ENCODE results near the gene ATP5PO. TPM values are rescaled to one million over a fixed set of nuclear protein-coding genes. Genes with fewer than 3 reads are reported as not detected.

The ATP5PO gene
- total and polyA plus RNA-seq, 3 donors from 2014 or later: 127 to 279 (median 136) TPM

DNA sequence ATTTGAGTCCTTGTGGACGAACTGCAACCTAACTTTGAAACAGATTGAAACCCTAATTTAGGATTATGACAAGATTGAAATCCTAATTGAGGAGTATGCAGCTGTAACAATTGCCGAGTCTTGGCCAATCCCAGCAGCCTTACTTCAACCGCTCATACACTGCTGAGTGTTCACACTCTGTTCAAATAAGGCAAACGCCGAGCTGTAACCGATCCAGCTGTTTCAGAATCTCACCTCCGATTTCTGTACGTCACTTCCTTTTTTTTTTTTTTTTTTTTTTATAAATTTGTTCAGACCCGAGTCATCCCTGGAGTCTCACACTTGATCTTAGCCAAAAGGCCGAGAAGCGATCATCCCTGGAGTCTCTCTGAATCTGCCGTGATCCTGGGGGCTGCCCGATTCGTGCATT, 22.3 kb upstream of the ATP5PO start:
- Histone ChIP-seq H3K4me3 (no peak overlapping the region), H3K27ac (no peak overlapping the region), H3K27me3 (no peaks in the 10 kb centered on the region), H3K4me1 (no peaks in the 10 kb centered on the region), H3K9me3 (no peaks in the 10 kb centered on the region), H3K36me3 (ENCODE audit: low read depth, missing control alignments) (no peaks in the 10 kb centered on the region)
- intact Hi-C loops (cut with DNase I; ENCODE audit: low total_unique reads): loop anchor here (10.0 kb wide), 1 partner anchor 407 kb away; no protein-coding TSS in a partner anchor
- no peak for TF ChIP-seq POLR2A (IDR thresholded peaks at IDR 0.05)
- TF ChIP-seq, protein P1, sequence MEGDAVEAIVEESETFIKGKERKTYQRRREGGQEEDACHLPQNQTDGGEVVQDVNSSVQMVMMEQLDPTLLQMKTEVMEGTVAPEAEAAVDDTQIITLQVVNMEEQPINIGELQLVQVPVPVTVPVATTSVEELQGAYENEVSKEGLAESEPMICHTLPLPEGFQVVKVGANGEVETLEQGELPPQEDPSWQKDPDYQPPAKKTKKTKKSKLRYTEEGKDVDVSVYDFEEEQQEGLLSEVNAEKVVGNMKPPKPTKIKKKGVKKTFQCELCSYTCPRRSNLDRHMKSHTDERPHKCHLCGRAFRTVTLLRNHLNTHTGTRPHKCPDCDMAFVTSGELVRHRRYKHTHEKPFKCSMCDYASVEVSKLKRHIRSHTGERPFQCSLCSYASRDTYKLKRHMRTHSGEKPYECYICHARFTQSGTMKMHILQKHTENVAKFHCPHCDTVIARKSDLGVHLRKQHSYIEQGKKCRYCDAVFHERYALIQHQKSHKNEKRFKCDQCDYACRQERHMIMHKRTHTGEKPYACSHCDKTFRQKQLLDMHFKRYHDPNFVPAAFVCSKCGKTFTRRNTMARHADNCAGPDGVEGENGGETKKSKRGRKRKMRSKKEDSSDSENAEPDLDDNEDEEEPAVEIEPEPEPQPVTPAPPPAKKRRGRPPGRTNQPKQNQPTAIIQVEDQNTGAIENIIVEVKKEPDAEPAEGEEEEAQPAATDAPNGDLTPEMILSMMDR (IDR thresholded peaks at IDR 0.05): no peak
- 87 to 93% methylated on average over 14 of the region's 14 CpGs for WGBS, 2 donors
- DNase-seq: no peak

DNA sequence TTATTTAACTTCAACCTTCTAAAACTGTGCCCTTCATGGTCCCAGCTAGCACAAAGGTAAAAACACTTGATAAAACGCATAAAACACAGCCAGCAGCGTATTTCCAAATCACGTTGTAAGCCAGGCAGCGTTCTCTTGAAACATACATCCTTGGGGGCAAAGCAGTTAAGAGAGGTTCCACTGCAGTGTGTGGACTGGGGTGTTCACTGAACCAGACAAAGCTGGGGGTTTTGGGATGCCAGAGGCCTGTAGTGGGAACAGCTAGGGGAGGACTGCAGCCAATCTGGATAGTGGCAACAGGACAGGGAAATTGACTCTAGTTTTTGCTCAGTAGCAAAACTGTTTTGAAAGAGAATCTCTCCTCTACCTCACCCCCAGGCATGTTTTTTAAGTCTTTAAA, 21.5 kb upstream of the ATP5PO start:
- Histone ChIP-seq H3K27me3 (no peaks in the 10 kb centered on the region), H3K4me1 (no peaks in the 10 kb centered on the region), H3K4me3 (no peak overlapping the region), H3K36me3 (ENCODE audit: low read depth, missing control alignments) (no peaks in the 10 kb centered on the region), H3K27ac (no peak overlapping the region), H3K9me3 (no peaks in the 10 kb centered on the region)
- TF ChIP-seq, protein P1 (IDR thresholded peaks at IDR 0.05): no peak
- no peak for TF ChIP-seq POLR2A (IDR thresholded peaks at IDR 0.05)
- 87% methylated on average over 4 of the region's 4 CpGs for WGBS, 2 donors
- DNase-seq: no peak
- intact Hi-C loops (cut with DNase I; ENCODE audit: low total_unique reads): loop anchor here (10.0 kb wide), 1 partner anchor 408 kb away; no protein-coding TSS in a partner anchor

DNA sequence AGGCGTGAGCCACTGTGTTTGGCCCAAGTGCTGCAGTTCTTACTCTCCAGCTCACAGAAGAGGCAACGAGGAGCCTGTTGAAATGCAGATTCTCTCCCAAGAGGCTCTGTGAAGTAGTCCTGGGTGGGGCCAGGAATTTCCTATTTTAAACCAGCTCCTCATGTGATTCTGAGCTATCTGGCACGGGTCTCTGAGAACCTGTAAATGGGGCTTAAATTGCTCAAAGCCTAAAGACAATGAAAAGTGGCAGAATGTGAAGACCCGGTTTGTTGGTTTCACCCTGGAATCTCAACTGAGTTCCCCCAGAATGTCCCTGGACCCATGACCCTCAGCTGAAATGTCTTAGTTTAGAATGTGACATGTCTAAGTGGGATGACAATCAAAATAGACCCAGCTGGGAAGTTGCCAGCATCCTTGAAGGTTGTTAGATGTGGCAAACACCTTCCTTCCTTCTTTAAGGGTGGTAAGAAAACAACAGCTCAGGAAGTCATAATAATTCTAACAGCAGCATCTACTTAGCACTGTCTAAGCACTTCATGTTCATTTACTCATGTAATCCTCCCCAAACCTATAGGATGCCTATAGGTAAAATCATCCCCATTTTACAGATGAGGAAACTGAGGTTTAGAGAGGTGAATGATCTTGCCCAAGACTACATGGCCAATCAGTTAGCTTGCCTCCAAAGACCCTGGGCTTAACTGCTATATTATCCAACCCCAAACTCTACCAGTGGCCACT, 20.9 kb upstream of the ATP5PO start:
- no peak for DNase-seq
- no peaks in the 10 kb centered on the region for H3K9me3 ChIP-seq
- H3K27ac ChIP-seq: no peak overlapping the region
- no peak for TF ChIP-seq POLR2A (IDR thresholded peaks at IDR 0.05)
- TF ChIP-seq, protein P1 (IDR thresholded peaks at IDR 0.05): no peak
- no peaks in the 10 kb centered on the region for H3K27me3 ChIP-seq
- intact Hi-C loops (cut with DNase I; ENCODE audit: low total_unique reads): loop anchor here (10.0 kb wide), 1 partner anchor 408 kb away; no protein-coding TSS in a partner anchor
- H3K4me1 ChIP-seq: no peaks in the 10 kb centered on the region
- no peak overlapping the region for H3K4me3 ChIP-seq
- no peaks in the 10 kb centered on the region for H3K36me3 ChIP-seq (ENCODE audit: low read depth, missing control alignments)
- whole genome bisulfite sequencing, 2 donors: 69 to 78% methylated on average over 4 of the region's 4 CpGs

DNA sequence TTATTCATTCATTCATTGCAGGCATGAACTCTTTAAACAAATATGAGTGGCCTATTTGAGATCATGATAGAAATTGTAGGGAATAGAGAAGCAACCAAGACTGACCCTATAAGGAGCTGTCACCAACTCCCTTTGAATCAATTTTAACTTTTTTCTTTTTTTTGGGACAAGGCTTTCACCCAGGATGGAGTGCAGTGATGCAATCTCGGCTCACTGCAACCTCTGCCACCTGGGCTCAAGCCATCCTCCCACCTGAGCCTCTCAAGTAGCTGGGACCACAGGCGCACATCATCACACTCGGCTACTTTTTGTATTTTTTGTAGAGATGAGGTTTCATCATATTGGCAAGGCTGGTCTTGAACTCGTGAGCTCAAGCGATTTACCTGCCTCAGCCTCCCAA, 17.1 kb upstream of the ATP5PO start:
- Histone ChIP-seq H3K9me3 (no peaks in the 10 kb centered on the region), H3K36me3 (ENCODE audit: low read depth, missing control alignments) (no peaks in the 10 kb centered on the region), H3K27me3 (no peaks in the 10 kb centered on the region), H3K4me3 (no peak overlapping the region), H3K27ac (no peak overlapping the region), H3K4me1 (no peaks in the 10 kb centered on the region)
- WGBS, 2 donors: 88 to 99% methylated on average over 5 of the region's 5 CpGs
- TF ChIP-seq, protein P1 (IDR thresholded peaks at IDR 0.05): no peak
- TF ChIP-seq POLR2A (IDR thresholded peaks at IDR 0.05): no peak
- intact Hi-C loops (cut with DNase I; ENCODE audit: low total_unique reads): loop anchor here (10.0 kb wide), 1 partner anchor 412 kb away; no protein-coding TSS in a partner anchor
- no peak for DNase-seq
